K562 (cell line): Measurements from ENCODE around the gene RERG. TPM values are rescaled to one million over a fixed set of nuclear protein-coding genes. Genes with fewer than 3 reads are reported as not detected.
A peak's percentile ranks its signal among the peaks of the same experiment; 100 is the strongest.
"Not testable (repeated sequence)": the region's sequence is repeated elsewhere in the genome, so short reads cannot be mapped to it uniquely, and the experiment has no call there.

ENCODE experiments used
- ATAC-seq: fragments of 200-7000 bp; cut with Tn5 transposase; 3 replicates; pipeline ENCODE4 v1.9.1; 2020; ENCODE audit warnings: moderate library complexity
- BruUV-seq: library from RNA; stranded (reverse); fragments of 400-500 nt; replicated peaks from 2 replicates; lab custom pipeline; 2021; lab: Mats Ljungman, UMichigan
- CTCF ChIA-PET: fragments of 300-600 bp; formaldehyde crosslinking; extraction: SDS; loops from one replicate; lab custom pipeline; 2021; ENCODE audit warnings: low intra/inter-chr PET ratio; lab: Yijun Ruan, JAX
- POLR2A ChIA-PET: fragments of 300-600, 350-650 bp; sonication (Branson Sonifier 250); formaldehyde crosslinking; extraction: SDS; loops from one replicate; lab custom pipeline; 2021; ENCODE audit warnings: antibody characterized with exemption, inconsistent platforms; lab: Yijun Ruan, JAX
- DNase-seq, 4 experiments: peaks; one replicate each; pipeline versions ENCODE4 v3.0.0 to v3.0.0-alpha.2; 2011 to 2018; ENCODE audit warnings: low spot score in 3 of 4, mixed read lengths in 3 of 4; ENCODE audit errors: extremely low read depth in 1 of 4
- FAIRE-seq: peaks from 2 replicates; lab custom pipeline; 2011; peaks lifted over from hg19 to GRCh38; lab: Jason Lieb, UNC
- H2AFZ ChIP-seq: 2 replicates; pipeline ENCODE4 v1.6.0; 2011; ENCODE audit warnings: low read depth, low read length, control low read depth, inconsistent platforms
- H3K27ac ChIP-seq: fragments of 200-600 bp; 3 replicates; pipeline ENCODE4 v1.8.0; 2011; ENCODE audit warnings: low read depth, mild to moderate bottlenecking, control low read depth, inconsistent platforms, low read length, moderate library complexity, mixed read lengths; ENCODE audit errors: extremely low read depth
- H3K27me3 ChIP-seq, 2 experiments: fragments of 300-600 bp in 1 of 2; 2 replicates in 1 of 2; 3 replicates in 1 of 2; pipeline versions ENCODE4 v1.6.0 to v1.8.0; 2011; ENCODE audit warnings: inconsistent platforms in 2 of 2, low read length in 2 of 2, mild to moderate bottlenecking in 1 of 2, mixed read lengths in 1 of 2, moderate library complexity in 1 of 2; ENCODE audit not compliant: control insufficient read depth in 2 of 2, insufficient read depth in 2 of 2
- H3K36me3 ChIP-seq: fragments of 300-600 bp; 3 replicates; pipeline ENCODE4 v1.8.0; 2011; ENCODE audit warnings: mild to moderate bottlenecking, low read length, inconsistent platforms; ENCODE audit not compliant: control insufficient read depth, insufficient read depth
- H3K4me1 ChIP-seq, 2 experiments: fragments of 200-600 bp in 1 of 2; replicated peaks in 1 of 2; 2 replicates in 1 of 2; 3 replicates in 1 of 2; pipeline versions ENCODE4 v1.5.1 to v1.8.0; 2011; ENCODE audit warnings: inconsistent platforms in 2 of 2, low read length in 2 of 2, mild to moderate bottlenecking in 1 of 2, mixed read lengths in 1 of 2, moderate library complexity in 1 of 2; ENCODE audit not compliant: control insufficient read depth in 2 of 2, insufficient read depth in 2 of 2
- H3K4me2 ChIP-seq: 2 replicates; pipeline ENCODE4 v1.6.1; 2011; ENCODE audit warnings: low read length, control low read depth, inconsistent platforms, mixed read lengths; ENCODE audit not compliant: insufficient read depth
- H3K4me3 ChIP-seq: fragments of 200-600 bp; sonication (generic), shearing (Covaris generic); 2 replicates; pipeline ENCODE4 v1.5.1; 2016; ENCODE audit warnings: control low read depth, inconsistent platforms
- H3K79me2 ChIP-seq: fragments of 200-600 bp; 3 replicates; pipeline ENCODE4 v1.8.0; 2011; ENCODE audit warnings: low read length, inconsistent platforms; ENCODE audit not compliant: control insufficient read depth, insufficient read depth
- H3K9ac ChIP-seq, 2 experiments: 2 replicates each; pipeline versions ENCODE4 v1.6.0 to v1.6.1; 2011; ENCODE audit warnings: low read depth in 2 of 2, low read length in 2 of 2, control low read depth in 1 of 2, inconsistent platforms in 1 of 2, mild to moderate bottlenecking in 1 of 2, mixed read lengths in 1 of 2; ENCODE audit not compliant: insufficient read depth in 1 of 2
- H3K9me1 ChIP-seq: one replicate; pipeline ENCODE4 v1.6.0; 2011; ENCODE audit warnings: inconsistent platforms, mild to moderate bottlenecking, low read length, moderate library complexity; ENCODE audit not compliant: control insufficient read depth, insufficient read depth
- H3K9me3 ChIP-seq: replicated peaks from 2 replicates; pipeline ENCODE4 v1.5.1; 2011; ENCODE audit warnings: low read depth, low read length, inconsistent platforms; ENCODE audit not compliant: control insufficient read depth, insufficient read depth
- H4K20me1 ChIP-seq: replicated peaks from 2 replicates; pipeline ENCODE4 v1.6.1; 2011; ENCODE audit warnings: low read length, inconsistent platforms, mixed read lengths; ENCODE audit not compliant: control insufficient read depth, insufficient read depth
- CTCF ChIP-seq, 3 experiments: IDR thresholded peaks in 2 of 3; conservative IDR thresholded peaks in 1 of 3; 2 replicates each; pipeline ENCODE4 v1.5.1; 2011 to 2012; ENCODE audit warnings: low read length in 3 of 3, mild to moderate bottlenecking in 3 of 3, control low read depth in 2 of 3, improper control_type of control experiment in 1 of 3, inconsistent platforms in 1 of 3, low read depth in 1 of 3, mixed read lengths in 1 of 3, moderate library complexity in 1 of 3; ENCODE audit not compliant: insufficient read depth in 2 of 3
- IFI16 ChIP-seq: fragments of 250-450 bp; sonication (Bioruptor Pico); IDR thresholded peaks from 2 replicates; pipeline ENCODE4 v2.1.2; 2022; ENCODE audit warnings: mild to moderate bottlenecking, inconsistent platforms
- RAD21 ChIP-seq, 2 experiments: fragments of 250-450 bp in 1 of 2; fragments of 450-650 bp in 1 of 2; sonication (Bioruptor Pico) in 1 of 2; formaldehyde crosslinking in 1 of 2; IDR thresholded peaks in 1 of 2; conservative IDR thresholded peaks in 1 of 2; 2 replicates each; pipeline versions ENCODE4 v1.4.0 to v1.8.0; 2020 to 2022; ENCODE audit warnings: mild to moderate bottlenecking in 2 of 2, moderate library complexity in 1 of 2
- WGBS: fragments of 100-300 bp; shearing (Covaris generic); methylation state at CpG from one replicate; pipeline ENCODE4 v1.1.6; 2016; ENCODE audit warnings: low coverage, mixed read lengths; ENCODE audit not compliant: insufficient coverage; ENCODE audit errors: missing lambda C conversion rate; 5-methylcytosine and 5-hydroxymethylcytosine counted together
- in situ Hi-C: fragments of 300-500 bp; cut with MboI; formaldehyde crosslinking; loops from 4 replicates; pipeline ENCODE4 v1.15.0; 2018; ENCODE audit warnings: inconsistent platforms, mixed read lengths
- intact Hi-C: fragments of 100-400 bp; cut with micrococcal nuclease; formaldehyde crosslinking; loops from 2 replicates; pipeline ENCODE4 v1.14.2; 2022
- polyA plus RNA-seq, 8 experiments: library from polyadenylated mRNA; depleted of rRNA in 4 of 8; stranded (reverse) in 5 of 8; unstranded in 3 of 8; fragments of >200 nt; fragmentation: Nextera tagmentation in 2 of 8; fragmentation: Illumina TruSeq in 1 of 8; extraction: Ambion mirVana in 2 of 8; extraction: Trizol in 1 of 8; gene quantifications; 2 replicates each; pipeline versions ENCODE4 v1.2.1 to v1.2.3, GENCODE V29; 2011 to 2014; ENCODE audit warnings: inconsistent platforms in 1 of 8, missing spikeins in 1 of 8
- total RNA-seq, 7 experiments: library from RNA; depleted of rRNA in 6 of 7; stranded (reverse); fragments of >200 nt in 6 of 7; fragmentation: Illumina TruSeq in 2 of 7; extraction: Trizol in 2 of 7; gene quantifications; 2 replicates each; pipeline versions ENCODE4 v1.2.1 to v1.2.3, GENCODE V29; 2011 to 2021; ENCODE audit warnings: low replicate concordance in 1 of 7

The RERG gene
- total and polyA plus RNA-seq, 9 of the 15 experiments (the other 6 are each of a cell fraction or from before 2014, with no cell fraction given), result 2.2 to 7.3 (median 3.0) TPM

- H3K9me3 ChIP-seq, result no peaks in the 10 kb centered on the region
- no peaks in the 10 kb centered on the region for H4K20me1 ChIP-seq
- DNase-seq (peak in 3 of 4 experiments; percentile 6 to 10 (median 9)), ATAC-seq (no peak), FAIRE-seq (no peak)
- intact Hi-C loops (no loop called here), in situ Hi-C loops (no loop called here)
- H3K9ac ChIP-seq, result no peak overlapping the region
- no peak overlapping the region for H3K27ac ChIP-seq
- no peak overlapping the region for H3K4me3 ChIP-seq
- POLR2A ChIA-PET, result interaction anchor here (0.6 kb wide), 1 partner anchor 11 kb away, joined by 4 read pairs; no protein-coding TSS in a partner anchor
- no peak overlapping the region for H2AFZ ChIP-seq
- no peaks in the 10 kb centered on the region for H3K36me3 ChIP-seq
- no peak overlapping the region for H3K4me2 ChIP-seq
- H3K27me3 ChIP-seq, result no peaks in the 10 kb centered on the region
- no peaks in the 10 kb centered on the region for H3K4me1 ChIP-seq
- H3K79me2 ChIP-seq, result no peaks in the 10 kb centered on the region
- CTCF ChIA-PET, result no interaction called here
- WGBS, result 0% methylated on average over 5 of the region's 5 CpGs
- TF ChIP-seq IFI16 (no peak), RAD21 (CRISPR knock-in tag; conservative IDR thresholded peaks at IDR 0.05 in 1 of 2, IDR thresholded peaks at IDR 0.05 in 1 of 2) (peak in 1 of 2 experiments; percentile 35; a peak in 2 of 4 replicates), CTCF (IDR thresholded peaks at IDR 0.05 in 2 of 3, conservative IDR thresholded peaks at IDR 0.05 in 1 of 3; ENCODE audit: insufficient read depth in 2 of 3, low read depth in 1 of 3, low read length in 3 of 3) (peak in 1 of 3 experiments; percentile 20; a peak in 1 of 6 replicates)
- no peaks in the 10 kb centered on the region for H3K9me1 ChIP-seq
- BruUV-seq, result no TSS peak
Observed at GRCh38 chr12:15227004-15227679, 5.9 kb upstream of the RERG start.

- H3K36me3 ChIP-seq, intact Hi-C loops, H3K27ac ChIP-seq, in situ Hi-C loops, H3K9me3 ChIP-seq, FAIRE-seq, BruUV-seq, H2AFZ ChIP-seq, H3K4me2 ChIP-seq, CTCF ChIA-PET, POLR2A ChIA-PET, H4K20me1 ChIP-seq, H3K4me3 ChIP-seq, H3K27me3 ChIP-seq, ATAC-seq, H3K79me2 ChIP-seq, DNase-seq, H3K4me1 ChIP-seq, H3K9ac ChIP-seq, H3K9me1 ChIP-seq: not testable (repeated sequence)
- WGBS, result 0% methylated on average over 3 of the region's 3 CpGs
Observed at GRCh38 chr12:15225863-15226218, 4.6 kb upstream of the RERG start.
